H1 (cell line): ENCODE measurements around the gene RABL6. TPM values are rescaled to one million over a fixed set of nuclear protein-coding genes. Genes with fewer than 3 reads are reported as not detected.

Source experiments
- CTCF ChIA-PET: fragments of 300-600 bp; sonication (Branson Sonifier 250); formaldehyde crosslinking; loops from one replicate; lab custom pipeline; 2021; ENCODE audit not compliant: partially characterized antibody; lab: Charles Lee
- POLR2A ChIA-PET: fragments of 300-600 bp; sonication (Branson Sonifier 250); formaldehyde crosslinking; loops from one replicate; lab custom pipeline; 2021; ENCODE audit warnings: inconsistent platforms; ENCODE audit not compliant: partially characterized antibody; lab: Charles Lee
- DNase-seq, 2 experiments: peaks; one replicate each; pipeline versions ENCODE4 v3.0.0 to v3.0.0-alpha.2; 2010 to 2022; ENCODE audit warnings: low spot score in 2 of 2, low read depth in 1 of 2, mixed read lengths in 1 of 2
- FAIRE-seq: peaks from 2 replicates; lab custom pipeline; 2011; peaks lifted over from hg19 to GRCh38; lab: Jason Lieb, UNC
- H2AFZ ChIP-seq: 2 replicates; pipeline ENCODE4 v1.8.1; 2012; ENCODE audit warnings: low read length, inconsistent platforms
- H2AK5ac ChIP-seq: 2 replicates; pipeline ENCODE4 v1.6.1; 2013; ENCODE audit warnings: low read depth, low read length
- H2BK120ac ChIP-seq: replicated peaks from 2 replicates; pipeline ENCODE3; 2013; ENCODE audit warnings: low read depth, low read length, inconsistent platforms
- H2BK12ac ChIP-seq: 2 replicates; pipeline ENCODE4 v1.6.1; 2013; ENCODE audit warnings: low read depth, low read length
- H2BK15ac ChIP-seq: 2 replicates; pipeline ENCODE4 v1.6.1; 2013; ENCODE audit warnings: low read length
- H2BK20ac ChIP-seq: 2 replicates; pipeline ENCODE4 v1.6.1; 2013; ENCODE audit warnings: low read length
- H2BK5ac ChIP-seq: 2 replicates; pipeline ENCODE4 v1.6.1; 2013; ENCODE audit warnings: low read depth, low read length
- H3K14ac ChIP-seq: 2 replicates; pipeline ENCODE4 v1.6.1; 2013; ENCODE audit warnings: inconsistent platforms; ENCODE audit not compliant: insufficient read length
- H3K18ac ChIP-seq: 2 replicates; pipeline ENCODE4 v1.6.1; 2013; ENCODE audit warnings: low read length; ENCODE audit errors: extremely low read depth
- H3K23ac ChIP-seq: 2 replicates; pipeline ENCODE4 v1.6.1; 2013; ENCODE audit warnings: inconsistent platforms; ENCODE audit not compliant: insufficient read length
- H3K23me2 ChIP-seq: 2 replicates; pipeline ENCODE4 v1.6.1; 2013; ENCODE audit warnings: low read depth, low read length
- H3K27ac ChIP-seq: 2 replicates; pipeline ENCODE4 v1.6.1; 2011; ENCODE audit warnings: low read depth, low read length, inconsistent platforms
- H3K27me3 ChIP-seq, 4 experiments: replicated peaks in 1 of 4; 1 replicate in 1 of 4; 2 replicates in 3 of 4; pipeline versions ENCODE4 v1.6.1 to v1.8.1; 2011 to 2013; ENCODE audit warnings: low read length in 3 of 4, mild to moderate bottlenecking in 3 of 4, inconsistent platforms in 2 of 4, mixed read lengths in 2 of 4, moderate library complexity in 1 of 4; ENCODE audit not compliant: control insufficient read depth in 3 of 4, insufficient read depth in 3 of 4; ENCODE audit errors: extremely low read depth in 1 of 4
- H3K36me3 ChIP-seq, 4 experiments: 2 replicates each; pipeline versions ENCODE4 v1.6.1 to v1.8.1; 2011 to 2013; ENCODE audit warnings: mild to moderate bottlenecking in 4 of 4, low read length in 3 of 4, moderate library complexity in 2 of 4, control low read depth in 1 of 4, inconsistent platforms in 1 of 4; ENCODE audit not compliant: insufficient read depth in 4 of 4, control insufficient read depth in 2 of 4
- H3K4ac ChIP-seq: replicated peaks from 2 replicates; pipeline ENCODE3; 2013; ENCODE audit warnings: low read length, low read depth, mixed read lengths, inconsistent platforms; ENCODE audit not compliant: insufficient read length
- H3K4me1 ChIP-seq, 4 experiments: replicated peaks in 1 of 4; 1 replicate in 1 of 4; 2 replicates in 3 of 4; pipeline versions ENCODE4 v1.6.1 to v1.8.1; 2011 to 2013; ENCODE audit warnings: low read length in 3 of 4, inconsistent platforms in 2 of 4, mixed read lengths in 1 of 4; ENCODE audit not compliant: insufficient read depth in 4 of 4, control insufficient read depth in 3 of 4
- H3K4me2 ChIP-seq, 2 experiments: 2 replicates each; pipeline versions ENCODE4 v1.6.1 to v1.8.1; 2011 to 2013; ENCODE audit warnings: low read depth in 2 of 2, low read length in 2 of 2, control low read depth in 1 of 2, inconsistent platforms in 1 of 2, mild to moderate bottlenecking in 1 of 2; ENCODE audit not compliant: insufficient read depth in 1 of 2
- H3K4me3 ChIP-seq, 4 experiments: fragments of 200-600, 300-600 bp in 1 of 4; sonication (generic), shearing (Covaris generic), sonication (Bioruptor Twin) in 1 of 4; 2 replicates each; pipeline versions ENCODE4 v1.5.1 to v1.8.1; 2011 to 2016; ENCODE audit warnings: low read length in 4 of 4, low read depth in 3 of 4, control low read depth in 2 of 4, inconsistent platforms in 2 of 4, mild to moderate bottlenecking in 2 of 4, mixed read lengths in 1 of 4, moderate library complexity in 1 of 4; ENCODE audit not compliant: insufficient read depth in 2 of 4; ENCODE audit errors: extremely low read depth in 1 of 4
- H3K56ac ChIP-seq: replicated peaks from 2 replicates; pipeline ENCODE3; 2013; ENCODE audit warnings: low read depth, mild to moderate bottlenecking, mixed read lengths, low read length, inconsistent platforms; ENCODE audit not compliant: insufficient read length
- H3K79me1 ChIP-seq: 2 replicates; pipeline ENCODE4 v1.6.1; 2013; ENCODE audit warnings: low read depth, low read length, control low read depth
- H3K79me2 ChIP-seq, 2 experiments: 2 replicates each; pipeline versions ENCODE4 v1.6.1 to v1.8.1; 2012 to 2013; ENCODE audit warnings: low read length in 2 of 2, mild to moderate bottlenecking in 2 of 2, inconsistent platforms in 1 of 2; ENCODE audit not compliant: insufficient read depth in 2 of 2, control insufficient read depth in 1 of 2
- H3K9ac ChIP-seq, 4 experiments: replicated peaks in 1 of 4; 1 replicate in 1 of 4; 2 replicates in 3 of 4; pipeline versions ENCODE4 v1.6.1 to v1.8.1; 2011 to 2013; ENCODE audit warnings: low read depth in 3 of 4, low read length in 3 of 4, control low read depth in 2 of 4, mild to moderate bottlenecking in 2 of 4, moderate library complexity in 2 of 4, inconsistent platforms in 1 of 4; ENCODE audit errors: extremely low read depth in 1 of 4
- H3K9me3 ChIP-seq, 2 experiments: 2 replicates each; pipeline versions ENCODE4 v1.6.1 to v1.8.1; 2012 to 2013; ENCODE audit warnings: mild to moderate bottlenecking in 2 of 2, moderate library complexity in 2 of 2, control low read depth in 1 of 2, inconsistent platforms in 1 of 2, low read depth in 1 of 2, low read length in 1 of 2, mixed read lengths in 1 of 2; ENCODE audit not compliant: insufficient read depth in 2 of 2
- H4K20me1 ChIP-seq, 2 experiments: replicated peaks in 1 of 2; 2 replicates each; pipeline versions ENCODE3 to v1.8.1; 2011 to 2013; ENCODE audit warnings: inconsistent platforms in 2 of 2, low read length in 2 of 2, mild to moderate bottlenecking in 1 of 2; ENCODE audit not compliant: insufficient read depth in 2 of 2, control insufficient read depth in 1 of 2
- H4K5ac ChIP-seq: 2 replicates; pipeline ENCODE4 v1.6.1; 2013; ENCODE audit warnings: low read length, low read depth, mixed read lengths, inconsistent platforms; ENCODE audit not compliant: insufficient read length
- H4K8ac ChIP-seq: 2 replicates; pipeline ENCODE4 v1.8.0; 2013; ENCODE audit warnings: mild to moderate bottlenecking, moderate library complexity, low read length, inconsistent platforms; ENCODE audit not compliant: insufficient read depth; ENCODE audit errors: extremely low read depth
- H4K91ac ChIP-seq: replicated peaks from 2 replicates; pipeline ENCODE3; 2013; ENCODE audit warnings: low read length, mixed read lengths, inconsistent platforms; ENCODE audit not compliant: insufficient read length
- CREB1 ChIP-seq: IDR thresholded peaks from 2 replicates; pipeline ENCODE4 v1.6.1; 2012; ENCODE audit warnings: inconsistent platforms
- GABPA ChIP-seq: IDR thresholded peaks from 2 replicates; pipeline ENCODE4 v1.6.1; 2011; ENCODE audit warnings: mild to moderate bottlenecking, low read length, moderate library complexity, borderline replicate concordance; ENCODE audit not compliant: insufficient read depth
- POLR2A ChIP-seq, 2 experiments: IDR thresholded peaks; 1 replicate in 1 of 2; 2 replicates in 1 of 2; pipeline ENCODE4 v1.6.1; 2011; ENCODE audit warnings: low read depth in 2 of 2, low read length in 2 of 2, mild to moderate bottlenecking in 2 of 2; ENCODE audit errors: control extremely low read depth in 1 of 2
- SRF ChIP-seq: IDR thresholded peaks from 2 replicates; pipeline ENCODE4 v1.6.1; 2011; ENCODE audit warnings: mild to moderate bottlenecking, low read depth, low read length, moderate library complexity
- WGBS, 2 experiments: shearing (Covaris generic) in 1 of 2; methylation state at CpG; one replicate each; pipeline versions ENCODE4 v1.1.6 to v1.1.7; 2013 to 2015; ENCODE audit warnings: low lambda C conversion rate in 2 of 2, mixed read lengths in 2 of 2, inconsistent platforms in 1 of 2, low coverage in 1 of 2, missing lambda C conversion rate in 1 of 2; ENCODE audit not compliant: insufficient replicate concordance in 2 of 2, insufficient coverage in 1 of 2, insufficient read length in 1 of 2; ENCODE audit errors: extremely low coverage in 1 of 2, missing lambda C conversion rate in 1 of 2; 5-methylcytosine and 5-hydroxymethylcytosine counted together
- polyA plus RNA-seq, 7 experiments: library from polyadenylated mRNA; depleted of rRNA in 3 of 7; stranded (reverse) in 5 of 7; unstranded in 2 of 7; fragments of >200 nt in 5 of 7; fragments of 200-250 nt in 2 of 7; gene quantifications; 1 replicate in 5 of 7; 2 replicates in 1 of 7; 4 replicates in 1 of 7; pipeline versions ENCODE4 v1.2.1 to v1.2.3, GENCODE V29; 2011 to 2013; ENCODE audit warnings: missing spikeins in 2 of 7, mixed read lengths in 2 of 7
- total RNA-seq: library from RNA; stranded (reverse); fragmentation: NEBNext Ultra II Directional; extraction: Animal tissue kit (Norgen Biotek cat#: 25700); gene quantifications from 2 replicates; pipeline ENCODE4 v1.2.1, GENCODE V29; 2021

Gene RABL6
- total and polyA plus RNA-seq, 2 of the 8 experiments (the other 6 are each of a cell fraction or from before 2014, with no cell fraction given) = 70.1 to 130 TPM

GRCh38 chr9:136840140-136840876 is 32.6 kb downstream of the RABL6 start:
- no peak overlapping the region for H3K4me2 ChIP-seq
- POLR2A ChIA-PET = interaction anchor here (0.8 to 20.5 kb wide), 9 partner anchors 6 to 108 kb away, joined by 3 to 248 read pairs (median 8); partner anchors contain the start of genes MAMDC4 and RABL6
- H3K56ac ChIP-seq = no peak overlapping the region
- H2BK20ac ChIP-seq = no peak overlapping the region
- H3K23me2 ChIP-seq = no peaks in the 10 kb centered on the region; the same call in 1 of the 2 replicates
- H3K79me1 ChIP-seq = no peaks in the 10 kb centered on the region
- H3K36me3 ChIP-seq = peaks cover 0 to 21% (median 4%) of the 10 kb centered on the region in 4 experiments; a peak in 2 of 8 replicates
- H3K4ac ChIP-seq = no peak overlapping the region
- H2BK120ac ChIP-seq = no peak overlapping the region
- TF ChIP-seq POLR2A (IDR thresholded peaks at IDR 0.05; ENCODE audit: control extremely low read depth in 1 of 2, low read depth in 2 of 2, low read length in 2 of 2) = peak in 1 of 2 experiments; percentile 57; a peak in 1 of 3 replicates
- TF ChIP-seq CREB1 = no peak
- no peak for TF ChIP-seq SRF
- 0 out of 2 replicates have a peak, but pooled peaks have one; percentile 8 for TF ChIP-seq GABPA
- no peak overlapping the region for H2BK5ac ChIP-seq
- FAIRE-seq (no peak), DNase-seq (no peak)
- no peak overlapping the region for H2AFZ ChIP-seq
- H4K8ac ChIP-seq = no peak overlapping the region
- 89% methylated on average over 23 of the region's 32 CpGs; no CpG with 5 or more reads in 1 of the 2 experiments for WGBS, 2 experiments
- no peak overlapping the region for H2AK5ac ChIP-seq
- no peak overlapping the region for H3K14ac ChIP-seq
- no peak overlapping the region for H3K4me3 ChIP-seq
- H4K5ac ChIP-seq = no peak overlapping the region
- H3K9me3 ChIP-seq = no peaks in the 10 kb centered on the region; a peak in 1 of 4 replicates
- no peak overlapping the region for H3K27ac ChIP-seq
- no peaks in the 10 kb centered on the region for H3K27me3 ChIP-seq
- H3K23ac ChIP-seq = no peak overlapping the region
- H4K91ac ChIP-seq = no peak overlapping the region
- no peak overlapping the region for H2BK15ac ChIP-seq
- CTCF ChIA-PET = interaction anchor here (0.9 to 8.9 kb wide), 16 partner anchors 9 to 228 kb away, joined by 3 to 131 read pairs (median 4); no protein-coding TSS in a partner anchor
- no peak overlapping the region for H2BK12ac ChIP-seq
- no peak overlapping the region for H3K9ac ChIP-seq
- peaks cover 5 to 24% (median 16%) of the 10 kb centered on the region in 4 experiments for H3K4me1 ChIP-seq
- no peaks in the 10 kb centered on the region for H3K79me2 ChIP-seq
- H4K20me1 ChIP-seq = peaks cover 1 to 4% of the 10 kb centered on the region in 2 experiments
- no peak overlapping the region for H3K18ac ChIP-seq
